Endothelial cell of umbilical vein (primary cell): ENCODE measurements around the gene PRKG1. TPM values are rescaled to one million over a fixed set of nuclear protein-coding genes. Genes with fewer than 3 reads are reported as not detected.

ENCODE experiments used
- BruUV-seq: library from RNA; stranded (reverse); fragments of 400-500 nt; replicated peaks from 2 replicates; lab custom pipeline; 2021; lab: Mats Ljungman, UMichigan
- CTCF ChIA-PET: fragments of 300-600, 350-600 bp; sonication (Branson Sonifier 250); formaldehyde crosslinking; loops from one replicate; lab custom pipeline; 2021; ENCODE audit warnings: antibody characterized with exemption, inconsistent platforms; lab: Charles Lee
- POLR2A ChIA-PET: fragments of 300-600, 350-600 bp; sonication (Branson Sonifier 250); formaldehyde crosslinking; loops from one replicate; lab custom pipeline; 2021; ENCODE audit warnings: antibody characterized with exemption, inconsistent platforms; lab: Charles Lee
- DNase-seq: peaks from one replicate; pipeline ENCODE4 v3.0.0-alpha.2; 2011; ENCODE audit warnings: low read depth, low spot score
- FAIRE-seq: peaks from 2 replicates; lab custom pipeline; 2011; peaks lifted over from hg19 to GRCh38; lab: Jason Lieb, UNC
- H2AFZ ChIP-seq: 2 replicates; pipeline ENCODE4 v1.6.0; 2012; ENCODE audit warnings: low read depth, low read length, control low read depth, inconsistent platforms
- H3K27ac ChIP-seq: 2 replicates; pipeline ENCODE4 v1.5.1; 2011; ENCODE audit warnings: low read depth, mild to moderate bottlenecking, control low read depth, low read length, moderate library complexity; ENCODE audit not compliant: insufficient read depth
- H3K27me3 ChIP-seq, 2 experiments: 2 replicates each; pipeline versions ENCODE4 v1.6.0 to v1.6.1; 2011; ENCODE audit warnings: low read length in 2 of 2, mixed read lengths in 1 of 2; ENCODE audit not compliant: control insufficient read depth in 2 of 2, insufficient read depth in 2 of 2
- H3K36me3 ChIP-seq, 2 experiments: 2 replicates in 1 of 2; 3 replicates in 1 of 2; pipeline ENCODE4 v1.5.1; 2011; ENCODE audit warnings: low read length in 2 of 2, mild to moderate bottlenecking in 1 of 2, moderate library complexity in 1 of 2; ENCODE audit not compliant: control insufficient read depth in 2 of 2, insufficient read depth in 2 of 2; ENCODE audit errors: extremely low read depth in 1 of 2
- H3K4me1 ChIP-seq: 3 replicates; pipeline ENCODE4 v1.5.1; 2011; ENCODE audit warnings: mild to moderate bottlenecking, low read length; ENCODE audit not compliant: control insufficient read depth, insufficient read depth; ENCODE audit errors: extremely low read depth
- H3K4me2 ChIP-seq: 2 replicates; pipeline ENCODE4 v1.6.1; 2011; ENCODE audit warnings: low read length, control low read depth, mixed read lengths; ENCODE audit not compliant: insufficient read depth
- H3K4me3 ChIP-seq, 3 experiments: fragments of 200-600 bp in 1 of 3; sonication (generic), shearing (Covaris generic) in 1 of 3; replicated peaks in 1 of 3; 2 replicates each; pipeline ENCODE4 v1.5.1; 2011 to 2016; ENCODE audit warnings: control low read depth in 3 of 3, low read length in 3 of 3, mild to moderate bottlenecking in 2 of 3, inconsistent platforms in 1 of 3, low read depth in 1 of 3, moderate library complexity in 1 of 3; ENCODE audit not compliant: insufficient read depth in 1 of 3
- H3K79me2 ChIP-seq: 2 replicates; pipeline ENCODE4 v1.6.0; 2012; ENCODE audit warnings: low read length, inconsistent platforms; ENCODE audit not compliant: control insufficient read depth, insufficient read depth
- H3K9ac ChIP-seq: replicated peaks from 2 replicates; pipeline ENCODE3; 2011; ENCODE audit warnings: low read length, control low read depth; ENCODE audit not compliant: insufficient read depth; ENCODE audit errors: extremely low read depth
- H3K9me1 ChIP-seq: replicated peaks from 3 replicates; pipeline ENCODE4 v1.6.0; 2011; ENCODE audit warnings: mild to moderate bottlenecking, low read length; ENCODE audit not compliant: control insufficient read depth, insufficient read depth; ENCODE audit errors: extremely low read depth
- H3K9me3 ChIP-seq: replicated peaks from 2 replicates; pipeline ENCODE4 v1.5.1; 2012; ENCODE audit warnings: low read length, inconsistent platforms; ENCODE audit not compliant: control insufficient read depth, insufficient read depth
- H4K20me1 ChIP-seq: replicated peaks from 2 replicates; pipeline ENCODE3; 2011; ENCODE audit warnings: mild to moderate bottlenecking, low read length; ENCODE audit not compliant: control insufficient read depth, insufficient read depth; ENCODE audit errors: extremely low read depth
- CTCF ChIP-seq, 2 donors: IDR thresholded peaks; 1 replicate in 1 of 2; 2 replicates in 1 of 2; pipeline ENCODE4 v1.5.1; 2011; ENCODE audit warnings: low read length in 2 of 2, mild to moderate bottlenecking in 2 of 2, moderate library complexity in 2 of 2, control low read depth in 1 of 2, inconsistent platforms in 1 of 2, low read depth in 1 of 2; ENCODE audit not compliant: insufficient read depth in 1 of 2; ENCODE audit errors: extremely low read depth in 1 of 2
- EZH2 ChIP-seq: IDR thresholded peaks from 2 replicates; pipeline ENCODE4 v1.6.1; 2012; ENCODE audit warnings: borderline replicate concordance, low read depth, mild to moderate bottlenecking, moderate library complexity, low read length, inconsistent platforms; ENCODE audit not compliant: severe bottlenecking
- FOS ChIP-seq: IDR thresholded peaks from 2 replicates; pipeline ENCODE4 v1.6.1; 2011; ENCODE audit warnings: mild to moderate bottlenecking, low read length, moderate library complexity, borderline replicate concordance; ENCODE audit not compliant: insufficient read depth
- GATA2 ChIP-seq: IDR thresholded peaks from 2 replicates; pipeline ENCODE4 v1.7.0; 2011; ENCODE audit warnings: low read depth, mild to moderate bottlenecking, moderate library complexity, mixed read lengths, low read length; ENCODE audit not compliant: insufficient read length, insufficient read depth
- JUN ChIP-seq: IDR thresholded peaks from 2 replicates; pipeline ENCODE4 v1.6.1; 2011; ENCODE audit warnings: borderline replicate concordance, low read depth; ENCODE audit not compliant: insufficient read length, insufficient read depth
- MAX ChIP-seq: IDR thresholded peaks from 2 replicates; pipeline ENCODE4 v1.6.1; 2011; ENCODE audit not compliant: insufficient read depth, insufficient read length
- MYC ChIP-seq: IDR thresholded peaks from one replicate; pipeline ENCODE4 v1.6.1; 2011; ENCODE audit warnings: mild to moderate bottlenecking, low read depth, low read length
- POLR2A ChIP-seq: IDR thresholded peaks from 2 replicates; pipeline ENCODE4 v1.6.1; 2012; ENCODE audit warnings: low read depth, mild to moderate bottlenecking, control low read depth, low read length
- POLR2AphosphoS5 ChIP-seq: IDR thresholded peaks from 2 replicates; pipeline ENCODE4 v1.6.1; 2012; ENCODE audit warnings: low read depth, mild to moderate bottlenecking, control low read depth, low read length, moderate library complexity; ENCODE audit not compliant: insufficient read depth
- dilution Hi-C: fragments of 300-500 bp; cut with MboI; formaldehyde crosslinking; loops from one replicate; pipeline ENCODE4 v1.15.0; 2019; ENCODE audit warnings: low sequenced_read_pairs; ENCODE audit not compliant: extremely low pct_ligation_motif_present
- intact Hi-C: fragments of 100-400 bp; cut with micrococcal nuclease; formaldehyde crosslinking; loops from one replicate; pipeline ENCODE4 v1.10.0; 2022
- polyA plus RNA-seq, 4 experiments: library from polyadenylated mRNA; depleted of rRNA in 3 of 4; stranded (reverse) in 3 of 4; unstranded in 1 of 4; fragments of >200 nt; gene quantifications; 2 replicates each; pipeline versions ENCODE4 v1.2.1 to v1.2.3, GENCODE V29; 2011 to 2012; ENCODE audit warnings: missing spikeins in 1 of 4
- total RNA-seq: library from RNA; stranded (reverse); gene quantifications from 2 replicates; pipeline ENCODE4 v1.2.3, GENCODE V29; 2021

Gene PRKG1
- total and polyA plus RNA-seq, 2 donors (not counting 3 experiments of a cell fraction or from before 2014, with no cell fraction given): 0.01 to 0.18 TPM

- TF ChIP-seq JUN (no peak), MYC (no peak)
- Histone ChIP-seq H4K20me1 (no peaks in the 10 kb centered on the region), H3K9ac (no peak overlapping the region), H3K27ac (no peak overlapping the region), H3K4me1 (no peaks in the 10 kb centered on the region), H3K79me2 (no peaks in the 10 kb centered on the region), H2AFZ (no peak overlapping the region), H3K36me3 (no peaks in the 10 kb centered on the region), H3K9me1 (no peaks in the 10 kb centered on the region), H3K4me2 (no peak overlapping the region), H3K27me3 (peaks cover 2% of the 10 kb centered on the region in 2 experiments), H3K9me3 (no peaks in the 10 kb centered on the region), H3K4me3 (no peak overlapping the region)
- no peak for DNase-seq
- ChIA-PET CTCF (interaction anchor here (0.9 kb wide), 1 partner anchor 20 kb away, joined by 3 read pairs; no protein-coding TSS in a partner anchor), POLR2A (no interaction called here)
- dilution Hi-C loops: no loop called here
- FAIRE-seq: no peak
- BruUV-seq: no TSS peak
- intact Hi-C loops: no loop called here
Measured at GRCh38 chr10:51433949-51434475, 359.7 kb downstream of the PRKG1 start.

- no peaks in the 10 kb centered on the region for H3K79me2 ChIP-seq
- BruUV-seq: no TSS peak
- intact Hi-C loops: no loop called here
- no peaks in the 10 kb centered on the region for H3K9me1 ChIP-seq
- H3K4me3 ChIP-seq: no peak overlapping the region
- peaks cover 2% of the 10 kb centered on the region in 2 experiments for H3K27me3 ChIP-seq
- no peak overlapping the region for H3K4me2 ChIP-seq
- CTCF ChIA-PET: no interaction called here
- no peak overlapping the region for H3K9ac ChIP-seq
- H3K9me3 ChIP-seq: no peaks in the 10 kb centered on the region
- H3K27ac ChIP-seq: no peak overlapping the region
- no peaks in the 10 kb centered on the region for H3K36me3 ChIP-seq
- POLR2A ChIA-PET: no interaction called here
- DNase-seq (no peak), FAIRE-seq (no peak)
- no peaks in the 10 kb centered on the region for H4K20me1 ChIP-seq
- no peak overlapping the region for H2AFZ ChIP-seq
- TF ChIP-seq POLR2A (no peak), FOS (no peak), POLR2AphosphoS5 (no peak), MYC (no peak), GATA2 (no peak), EZH2 (no peak), CTCF (IDR thresholded peaks at IDR 0.05; ENCODE audit: extremely low read depth in 1 of 2, insufficient read depth in 1 of 2, low read depth in 1 of 2, low read length in 2 of 2) (no peak), JUN (no peak), MAX (no peak)
- dilution Hi-C loops: no loop called here
- no peaks in the 10 kb centered on the region for H3K4me1 ChIP-seq
Measured at GRCh38 chr10:51436805-51437204, 362.5 kb downstream of the PRKG1 start.
